Superior temporal gyrus (tissue), 1 donor: ENCODE results near the gene ARL15.

Experiments used
- DNase-seq: peaks from one replicate; pipeline ENCODE4 v3.0.0-alpha.2; 2016; ENCODE audit errors: extremely low spot score

ARL15 gene

GRCh38 chr5:54040018-54040417 lies 270.4 kb downstream of the ARL15 start:
- no peak for DNase-seq

- DNase-seq = no peak
Observed at GRCh38 chr5:54037205-54037604, 273.2 kb downstream of the ARL15 start.

- DNase-seq = no peak
Observed at GRCh38 chr5:54030981-54031380, 279.4 kb downstream of the ARL15 start.

GRCh38 chr5:54024466-54024865 lies 285.9 kb downstream of the ARL15 start:
- DNase-seq = no peak

GRCh38 chr5:54022223-54022622 lies 288.1 kb downstream of the ARL15 start:
- DNase-seq = no peak

GRCh38 chr5:54021431-54022164 lies 288.8 kb downstream of the ARL15 start:
- no peak for DNase-seq

GRCh38 chr5:54018438-54018837 lies 291.9 kb downstream of the ARL15 start:
- DNase-seq = no peak

GRCh38 chr5:54017580-54017979 lies 292.8 kb downstream of the ARL15 start:
- DNase-seq = no peak

- DNase-seq = no peak
Observed at GRCh38 chr5:54013556-54014194, 296.7 kb downstream of the ARL15 start.

- DNase-seq = no peak
Observed at GRCh38 chr5:54009828-54010227, 300.5 kb downstream of the ARL15 start.

GRCh38 chr5:54009357-54009756 lies 301.0 kb downstream of the ARL15 start:
- DNase-seq = no peak

GRCh38 chr5:54007827-54008777 lies 302.3 kb downstream of the ARL15 start:
- no peak for DNase-seq

GRCh38 chr5:54004697-54005096 lies 305.7 kb downstream of the ARL15 start:
- DNase-seq = no peak

- DNase-seq = no peak
Observed at GRCh38 chr5:54002779-54003178, 307.6 kb downstream of the ARL15 start.

GRCh38 chr5:54001976-54002775 lies 308.2 kb downstream of the ARL15 start:
- DNase-seq = peak; percentile 48

- DNase-seq = no peak
Observed at GRCh38 chr5:54000011-54000410, 310.4 kb downstream of the ARL15 start.

GRCh38 chr5:53997736-53998627 lies 312.4 kb downstream of the ARL15 start:
- DNase-seq = no peak

- no peak for DNase-seq
Observed at GRCh38 chr5:53996008-53996407, 314.4 kb downstream of the ARL15 start.

- DNase-seq = no peak
Observed at GRCh38 chr5:53994148-53994547, 316.2 kb downstream of the ARL15 start.

GRCh38 chr5:53991942-53992341 lies 318.4 kb downstream of the ARL15 start:
- no peak for DNase-seq

- DNase-seq = no peak
Observed at GRCh38 chr5:53987101-53987500, 323.3 kb downstream of the ARL15 start.
